GM19397 (cell line): ENCODE measurements around the gene GJB2.

Experiments
- ATAC-seq: cut with Tn5 transposase; IDR thresholded peaks from one replicate; pipeline ENCODE4 v1.9.1; 2021; ENCODE audit warnings: mild to moderate bottlenecking, moderate library complexity; ENCODE audit not compliant: unreplicated experiment

GJB2 gene

GRCh38 chr13:20142927-20143480 lies 49.7 kb downstream of the GJB2 start:
- ATAC-seq: no peak

GRCh38 chr13:20142023-20142926 lies 50.5 kb downstream of the GJB2 start:
- no peak for ATAC-seq

- ATAC-seq: no peak
Measured at GRCh38 chr13:20141238-20142022, 51.3 kb downstream of the GJB2 start.

GRCh38 chr13:20140487-20140886 lies 52.3 kb downstream of the GJB2 start:
- no peak for ATAC-seq

- no peak for ATAC-seq
Measured at GRCh38 chr13:20137875-20138274, 54.9 kb downstream of the GJB2 start.
